H9 (cell line): Measurements from ENCODE around the gene PALM2AKAP2. TPM values are rescaled to one million over a fixed set of nuclear protein-coding genes. Genes with fewer than 3 reads are reported as not detected.

Experiments
- DNase-seq: peaks from one replicate; pipeline ENCODE4 v3.0.0-alpha.2; 2017
- H2AFZ ChIP-seq: one replicate; pipeline ENCODE4 v1.6.1; 2013; ENCODE audit warnings: mild to moderate bottlenecking, low read length, control low read depth, moderate library complexity
- H2AK5ac ChIP-seq: 2 replicates; pipeline ENCODE4 v1.6.1; 2013; ENCODE audit warnings: low read length, control low read depth, mixed read lengths; ENCODE audit not compliant: insufficient read length
- H2BK120ac ChIP-seq: one replicate; pipeline ENCODE4 v1.6.1; 2013; ENCODE audit warnings: low read depth, mild to moderate bottlenecking, low read length, control low read depth, inconsistent platforms; ENCODE audit not compliant: poor library complexity, severe bottlenecking
- H2BK12ac ChIP-seq: 2 replicates; pipeline ENCODE4 v1.6.1; 2013; ENCODE audit warnings: low read length, control low read depth, mixed read lengths, low read depth; ENCODE audit not compliant: insufficient read length
- H2BK15ac ChIP-seq: 2 replicates; pipeline ENCODE4 v1.6.1; 2013; ENCODE audit warnings: low read depth, low read length, control low read depth
- H2BK20ac ChIP-seq: one replicate; pipeline ENCODE4 v1.6.1; 2013; ENCODE audit warnings: low read depth, mild to moderate bottlenecking, low read length, control low read depth, inconsistent platforms; ENCODE audit not compliant: poor library complexity, severe bottlenecking
- H2BK5ac ChIP-seq: 2 replicates; pipeline ENCODE4 v1.6.1; 2013; ENCODE audit warnings: low read length, control low read depth, mixed read lengths; ENCODE audit not compliant: insufficient read length
- H3K14ac ChIP-seq: 2 replicates; pipeline ENCODE4 v1.6.1; 2013; ENCODE audit warnings: low read length, control low read depth; ENCODE audit not compliant: insufficient read depth
- H3K18ac ChIP-seq: 2 replicates; pipeline ENCODE4 v1.6.1; 2013; ENCODE audit warnings: low read depth, mild to moderate bottlenecking, mixed read lengths, low read length, control low read depth; ENCODE audit not compliant: insufficient read length
- H3K23ac ChIP-seq: 2 replicates; pipeline ENCODE4 v1.6.1; 2013; ENCODE audit warnings: low read length, control low read depth, mixed read lengths, low read depth; ENCODE audit not compliant: insufficient read length
- H3K23me2 ChIP-seq: 2 replicates; pipeline ENCODE4 v1.6.1; 2013; ENCODE audit warnings: low read depth, mild to moderate bottlenecking, mixed read lengths, low read length, control low read depth; ENCODE audit not compliant: insufficient read length, poor library complexity, severe bottlenecking
- H3K27ac ChIP-seq: 2 replicates; pipeline ENCODE4 v1.5.1; 2013; ENCODE audit warnings: low read length, control low read depth, mixed read lengths, low read depth; ENCODE audit not compliant: insufficient read length
- H3K27me3 ChIP-seq: 2 replicates; pipeline ENCODE4 v1.6.1; 2013; ENCODE audit warnings: low read length, control low read depth, inconsistent platforms; ENCODE audit not compliant: insufficient read depth
- H3K4ac ChIP-seq: 2 replicates; pipeline ENCODE4 v1.6.1; 2013; ENCODE audit warnings: low read depth, mild to moderate bottlenecking, control low read depth, inconsistent platforms, low read length, moderate library complexity
- H3K4me1 ChIP-seq: 2 replicates; pipeline ENCODE4 v1.6.1; 2013; ENCODE audit warnings: low read length, control low read depth, inconsistent platforms; ENCODE audit not compliant: insufficient read depth
- H3K4me2 ChIP-seq: 2 replicates; pipeline ENCODE4 v1.6.1; 2013; ENCODE audit warnings: low read length, control low read depth, mixed read lengths; ENCODE audit not compliant: insufficient read length, insufficient read depth
- H3K56ac ChIP-seq: 2 replicates; pipeline ENCODE4 v1.6.1; 2013; ENCODE audit warnings: low read depth, mild to moderate bottlenecking, mixed read lengths, low read length, control low read depth; ENCODE audit not compliant: insufficient read length
- H3K79me1 ChIP-seq: 2 replicates; pipeline ENCODE4 v1.6.1; 2013; ENCODE audit warnings: low read depth, mild to moderate bottlenecking, moderate library complexity, low read length, control low read depth, inconsistent platforms; ENCODE audit not compliant: insufficient read depth, poor library complexity, severe bottlenecking
- H3K79me2 ChIP-seq: 2 replicates; pipeline ENCODE4 v1.6.1; 2013; ENCODE audit warnings: low read length, control low read depth, inconsistent platforms; ENCODE audit not compliant: insufficient read depth
- H3K9ac ChIP-seq: 2 replicates; pipeline ENCODE4 v1.6.1; 2013; ENCODE audit warnings: low read length, control low read depth, mixed read lengths; ENCODE audit not compliant: insufficient read length; ENCODE audit errors: extremely low read depth
- H3K9me3 ChIP-seq: one replicate; pipeline ENCODE4 v1.6.1; 2013; ENCODE audit warnings: low read depth, low read length, inconsistent platforms; ENCODE audit not compliant: control insufficient read depth
- H3T11ph ChIP-seq: one replicate; pipeline ENCODE4 v1.6.1; 2013; ENCODE audit warnings: mild to moderate bottlenecking, low read length, control low read depth, inconsistent platforms
- H4K20me1 ChIP-seq: one replicate; pipeline ENCODE4 v1.6.1; 2013; ENCODE audit not compliant: control insufficient read depth, insufficient read length, insufficient read depth
- H4K5ac ChIP-seq: 2 replicates; pipeline ENCODE4 v1.6.1; 2013; ENCODE audit warnings: low read depth, mild to moderate bottlenecking, mixed read lengths, low read length, control low read depth; ENCODE audit not compliant: insufficient read length
- H4K8ac ChIP-seq: replicated peaks from 2 replicates; pipeline ENCODE4 v1.6.1; 2013; ENCODE audit warnings: low read length, control low read depth, mixed read lengths, low read depth; ENCODE audit not compliant: insufficient read length
- H4K91ac ChIP-seq: 2 replicates; pipeline ENCODE4 v1.6.1; 2013; ENCODE audit warnings: low read depth, mild to moderate bottlenecking, moderate library complexity, mixed read lengths, low read length, control low read depth; ENCODE audit not compliant: insufficient read length
- H3K27ac Mint-ChIP-seq, 3 experiments: 2 replicates in 2 of 3; 3 replicates in 1 of 3; pipeline ENCODE4 v1.8.0; 2020 to 2021; ENCODE audit warnings: mixed read lengths in 3 of 3, mild to moderate bottlenecking in 1 of 3, moderate library complexity in 1 of 3
- H3K27me3 Mint-ChIP-seq: 2 replicates; pipeline ENCODE4 v1.8.0; 2021; ENCODE audit warnings: low read depth, mild to moderate bottlenecking, moderate library complexity, mixed read lengths
- H3K36me3 Mint-ChIP-seq, 3 experiments: 2 replicates in 2 of 3; 3 replicates in 1 of 3; pipeline ENCODE4 v1.8.0; 2020 to 2021; ENCODE audit warnings: low read depth in 3 of 3, mixed read lengths in 3 of 3; ENCODE audit not compliant: insufficient read depth in 1 of 3
- H3K4me1 Mint-ChIP-seq, 2 experiments: 2 replicates each; pipeline ENCODE4 v1.8.0; 2020; ENCODE audit warnings: mixed read lengths in 2 of 2
- H3K4me3 Mint-ChIP-seq, 2 experiments: 2 replicates in 1 of 2; 3 replicates in 1 of 2; pipeline ENCODE4 v1.8.0; 2020 to 2021; ENCODE audit warnings: mild to moderate bottlenecking in 2 of 2, mixed read lengths in 2 of 2, moderate library complexity in 1 of 2
- H3K9me3 Mint-ChIP-seq, 2 experiments: 2 replicates in 1 of 2; 3 replicates in 1 of 2; pipeline ENCODE4 v1.8.0; 2020; ENCODE audit warnings: mild to moderate bottlenecking in 2 of 2, mixed read lengths in 2 of 2, moderate library complexity in 1 of 2
- CTCF ChIP-seq: fragments of 200-600 bp; sonication (generic); conservative IDR thresholded peaks from 3 replicates; pipeline ENCODE4 v1.8.0; 2021; ENCODE audit warnings: antibody characterized with exemption, mild to moderate bottlenecking
- WGBS: extraction: QIAGEN DNeasy Blood & Tissue Kit; methylation state at CpG from one replicate; pipeline ENCODE4 v1.1.7; 2013; ENCODE audit warnings: missing lambda C conversion rate, low lambda C conversion rate, mixed read lengths; ENCODE audit not compliant: insufficient read length; ENCODE audit errors: extremely low coverage; 5-methylcytosine and 5-hydroxymethylcytosine counted together
- total RNA-seq: library from RNA; stranded (reverse); gene quantifications from 2 replicates; pipeline ENCODE4 v1.2.1, GENCODE V29; 2021

PALM2AKAP2 gene
- total RNA-seq, 1 experiment from 2014 or later: 3.6 TPM

- no peak overlapping the region for H3T11ph ChIP-seq
- H2BK15ac ChIP-seq: no peak overlapping the region
- H3K27me3 ChIP-seq: no peaks in the 10 kb centered on the region
- H3K27me3 Mint-ChIP-seq: no peaks in the 10 kb centered on the region
- H2BK20ac ChIP-seq: no peak overlapping the region
- no peak overlapping the region for H2BK120ac ChIP-seq
- peaks cover 4% of the 10 kb centered on the region; the same call in 1 of the 2 replicates for H3K4me1 ChIP-seq
- WGBS: no CpG with 5 or more reads among the region's 4 CpGs
- H3K23ac ChIP-seq: no peak overlapping the region
- no peaks in the 10 kb centered on the region for H3K79me1 ChIP-seq
- no peak overlapping the region for H3K4me3 Mint-ChIP-seq
- peaks cover 5 to 10% of the 10 kb centered on the region in 2 experiments for H3K4me1 Mint-ChIP-seq
- no peak overlapping the region for H2AFZ ChIP-seq
- no peak for DNase-seq
- H4K91ac ChIP-seq: no peak overlapping the region
- H2BK12ac ChIP-seq: no peak overlapping the region
- peak overlapping the region; percentile 21 for H2AK5ac ChIP-seq
- H3K9ac ChIP-seq: no peak overlapping the region
- H3K36me3 Mint-ChIP-seq: no peaks in the 10 kb centered on the region
- H3K4me2 ChIP-seq: no peak overlapping the region
- no peak overlapping the region for H3K18ac ChIP-seq
- H3K23me2 ChIP-seq: no peaks in the 10 kb centered on the region
- H3K9me3 Mint-ChIP-seq: no peaks in the 10 kb centered on the region; a peak in 1 of 5 replicates
- no peak for TF ChIP-seq CTCF
- H4K20me1 ChIP-seq: no peaks in the 10 kb centered on the region
- no peaks in the 10 kb centered on the region for H3K79me2 ChIP-seq
- H3K14ac ChIP-seq: no peak overlapping the region
- no peak overlapping the region for H3K27ac Mint-ChIP-seq
- no peak overlapping the region for H3K4ac ChIP-seq
- no peak overlapping the region for H4K5ac ChIP-seq
- H3K27ac ChIP-seq: no peak overlapping the region
- H3K56ac ChIP-seq: no peak overlapping the region
- H4K8ac ChIP-seq: no peak overlapping the region
- H3K9me3 ChIP-seq: no peaks in the 10 kb centered on the region
- no peak overlapping the region for H2BK5ac ChIP-seq
Measured at GRCh38 chr9:109816490-109816889, 36.5 kb downstream of the PALM2AKAP2 start.
